Measurements from ENCODE around the gene PNPLA7. TPM values are rescaled to one million over a fixed set of nuclear protein-coding genes. Genes with fewer than 3 reads are reported as not detected.

Gene PNPLA7
- total and polyA plus RNA-seq, 2 of the 4 experiments (the other 2 are of a cell fraction), result under 0.01 to 0.89 TPM

- H3K14ac ChIP-seq (replicated peaks; ENCODE audit: low read depth, low read length), result peak overlapping the region; percentile 50
- no peaks in the 10 kb centered on the region for H3K9me3 ChIP-seq (ENCODE audit: control insufficient read depth, insufficient read depth, low read length)
- H3K18ac ChIP-seq (ENCODE audit: low read depth, low read length), result peak overlapping the region; percentile 56; the same call in 1 of the 2 replicates
- peaks cover 15 to 41% of the 10 kb centered on the region in 2 experiments; a peak in 3 of 4 replicates for H3K79me1 ChIP-seq (ENCODE audit: low read depth in 1 of 2, low read length in 2 of 2)
- peak overlapping the region; percentile 80 for H2BK20ac ChIP-seq (ENCODE audit: low read depth, low read length)
- H3K56ac ChIP-seq (ENCODE audit: extremely low read depth, insufficient read depth, low read length), result no peak overlapping the region
- H4K20me1 ChIP-seq (ENCODE audit: insufficient read depth, low read length), result no peaks in the 10 kb centered on the region
- CTCF ChIA-PET, result no interaction called here
- H2AK9ac ChIP-seq (replicated peaks; ENCODE audit: low read depth, low read length, poor library complexity), result peak overlapping the region; percentile 77
- no peak overlapping the region for H3K4me3 ChIP-seq (ENCODE audit: insufficient read depth, low read depth, low read length)
- H4K8ac ChIP-seq (ENCODE audit: low read depth in 2 of 2, low read length in 2 of 2), result peak overlapping the region in 1 of 2 experiments; percentile 55; a peak in 2 of 4 replicates
- peak overlapping the region; percentile 49 for H2BK5ac ChIP-seq (ENCODE audit: low read depth, low read length, poor library complexity, severe bottlenecking)
- H3K23ac ChIP-seq (ENCODE audit: low read depth, low read length), result peak overlapping the region; percentile 31; the same call in 1 of the 2 replicates
- H3K27ac ChIP-seq (ENCODE audit: insufficient read depth, low read length), result peak overlapping the region; percentile 66
- peak overlapping the region; percentile 40; the same call in 1 of the 2 replicates for H3K4me2 ChIP-seq (ENCODE audit: low read depth, low read length)
- H2AK5ac ChIP-seq (ENCODE audit: low read depth, low read length), result peak overlapping the region; percentile 86
- ATAC-seq (ENCODE audit: low read depth) (no peak), DNase-seq (no peak)
- H3K27me3 ChIP-seq (ENCODE audit: control insufficient read depth, insufficient read depth, low read length), result no peaks in the 10 kb centered on the region
- TF ChIP-seq RAD21 (IDR thresholded peaks at IDR 0.05; ENCODE audit: low read length), result no peak
- no peak for TF ChIP-seq MAFK (IDR thresholded peaks at IDR 0.05; ENCODE audit: low read depth, low read length)
- in situ Hi-C loops (cut with MboI; ENCODE audit: low sequenced_read_pairs), result no loop called here
- peak overlapping the region; percentile 72 for H4K5ac ChIP-seq (ENCODE audit: low read depth, low read length)
- peak overlapping the region; percentile 90 for H3K4ac ChIP-seq (ENCODE audit: low read depth, low read length)
- dilution Hi-C loops (cut with HindIII; ENCODE audit: low sequenced_read_pairs, unreplicated experiment), result no loop called here
- 55% methylated on average over 7 of the region's 17 CpGs; no CpG with 5 or more reads in 1 of the 2 experiments for WGBS, 2 experiments (ENCODE audit: extremely low coverage in 2 of 2, insufficient read length in 1 of 2)
- POLR2A ChIA-PET (ENCODE audit: unreplicated experiment), result no interaction called here
- H4K91ac ChIP-seq (ENCODE audit: insufficient read depth, low read depth, low read length), result peak overlapping the region; percentile 88
- H3K4me1 ChIP-seq (ENCODE audit: control insufficient read depth, insufficient read depth, low read length), result peaks cover 28% of the 10 kb centered on the region
- H3K9ac ChIP-seq (ENCODE audit: low read depth, low read length), result no peak overlapping the region
- intact Hi-C loops (cut with micrococcal nuclease), result no loop called here
- H2BK120ac ChIP-seq (ENCODE audit: low read depth, low read length), result peak overlapping the region; percentile 73
- peak overlapping the region; percentile 49; the same call in 1 of the 3 replicates for H2BK15ac ChIP-seq (ENCODE audit: low read depth, low read length)
- peak overlapping the region; percentile 40 for H2AFZ ChIP-seq (replicated peaks; ENCODE audit: low read length, poor library complexity)
- H3K9me1 ChIP-seq (ENCODE audit: insufficient read depth, low read length), result peaks cover 12% of the 10 kb centered on the region
- H3K36me3 ChIP-seq (ENCODE audit: control insufficient read depth, insufficient read depth, low read length), result no peaks in the 10 kb centered on the region
- BruUV-seq (replicated peaks), result no TSS peak
Measured at GRCh38 chr9:137411260-137411644, 138.9 kb downstream of the PNPLA7 start.

Measured in IMR-90 (cell line).